ENCODE measurements around the gene ADARB1. TPM values are rescaled to one million over a fixed set of nuclear protein-coding genes. Genes with fewer than 3 reads are reported as not detected.

The ADARB1 gene
- total RNA-seq, 1 donor: 11.8 TPM

- DNase-seq (ENCODE audit: low read depth in 2 of 3, low spot score in 2 of 3): no peak
Measured at GRCh38 chr21:45163413-45164123, 89.2 kb downstream of the ADARB1 start.

- no peak for DNase-seq (ENCODE audit: low read depth in 2 of 3, low spot score in 2 of 3)
Measured at GRCh38 chr21:45164124-45164511, 89.7 kb downstream of the ADARB1 start.

- DNase-seq (ENCODE audit: low read depth in 2 of 3, low spot score in 2 of 3): no peak
Measured at GRCh38 chr21:45164838-45165237, 90.5 kb downstream of the ADARB1 start.

- DNase-seq (ENCODE audit: low read depth in 2 of 3, low spot score in 2 of 3): no peak
Measured at GRCh38 chr21:45166931-45167330, 92.6 kb downstream of the ADARB1 start.

GRCh38 chr21:45167796-45168222, 93.4 kb downstream of the ADARB1 start:
- DNase-seq (ENCODE audit: low read depth in 2 of 3, low spot score in 2 of 3): peak in 1 of 3 donors; percentile 31

GRCh38 chr21:45168522-45168921, 94.1 kb downstream of the ADARB1 start:
- DNase-seq (ENCODE audit: low read depth in 2 of 3, low spot score in 2 of 3): no peak

- DNase-seq (ENCODE audit: low read depth in 2 of 3, low spot score in 2 of 3): peak in 2 of 3 donors; percentile 41 to 72
Measured at GRCh38 chr21:45169001-45169400, 94.6 kb downstream of the ADARB1 start.

GRCh38 chr21:45169682-45170081, 95.3 kb downstream of the ADARB1 start:
- DNase-seq (ENCODE audit: low read depth in 2 of 3, low spot score in 2 of 3): no peak

GRCh38 chr21:45170987-45171386, 96.6 kb downstream of the ADARB1 start:
- no peak for DNase-seq (ENCODE audit: low read depth in 2 of 3, low spot score in 2 of 3)

- DNase-seq (ENCODE audit: low read depth in 2 of 3, low spot score in 2 of 3): no peak
Measured at GRCh38 chr21:45172420-45172819, 98.0 kb downstream of the ADARB1 start.

- no peak for DNase-seq (ENCODE audit: low read depth in 2 of 3, low spot score in 2 of 3)
Measured at GRCh38 chr21:45175326-45176095, 101.1 kb downstream of the ADARB1 start.

- DNase-seq (ENCODE audit: low read depth in 2 of 3, low spot score in 2 of 3): no peak
Measured at GRCh38 chr21:45176141-45176540, 101.8 kb downstream of the ADARB1 start.

- no peak for DNase-seq (ENCODE audit: low read depth in 2 of 3, low spot score in 2 of 3)
Measured at GRCh38 chr21:45177039-45177438, 102.7 kb downstream of the ADARB1 start.

- no peak for DNase-seq (ENCODE audit: low read depth in 2 of 3, low spot score in 2 of 3)
Measured at GRCh38 chr21:45178070-45178608, 103.8 kb downstream of the ADARB1 start.

- no peak for DNase-seq (ENCODE audit: low read depth in 2 of 3, low spot score in 2 of 3)
Measured at GRCh38 chr21:45178971-45179370, 104.6 kb downstream of the ADARB1 start.

GRCh38 chr21:45179568-45180245, 105.3 kb downstream of the ADARB1 start:
- DNase-seq (ENCODE audit: low read depth in 2 of 3, low spot score in 2 of 3): no peak

GRCh38 chr21:45180246-45180599, 105.8 kb downstream of the ADARB1 start:
- no peak for DNase-seq (ENCODE audit: low read depth in 2 of 3, low spot score in 2 of 3)

GRCh38 chr21:45182958-45183357, 108.6 kb downstream of the ADARB1 start:
- DNase-seq (ENCODE audit: low read depth in 2 of 3, low spot score in 2 of 3): no peak

GRCh38 chr21:45183852-45184251, 109.5 kb downstream of the ADARB1 start:
- DNase-seq (ENCODE audit: low read depth in 2 of 3, low spot score in 2 of 3): no peak

GRCh38 chr21:45184869-45185268, 110.5 kb downstream of the ADARB1 start:
- DNase-seq (ENCODE audit: low read depth in 2 of 3, low spot score in 2 of 3): no peak

- DNase-seq (ENCODE audit: low read depth in 2 of 3, low spot score in 2 of 3): peak in 1 of 3 donors; percentile 4
Measured at GRCh38 chr21:45186709-45187108, 112.3 kb downstream of the ADARB1 start.

All from hematopoietic multipotent progenitor cell (in vitro differentiated cells).